DOHH2 (cell line): ENCODE results near the gene PHACTR2.

Experiments
- EZH2phosphoT487 ChIP-seq: fragments of 200-600 bp; sonication (generic); IDR thresholded peaks from 2 replicates; pipeline ENCODE4 v1.6.1; 2017; ENCODE audit warnings: borderline replicate concordance, mild to moderate bottlenecking, antibody characterized with exemption, low read length, moderate library complexity, mixed read lengths
- TF ChIP-seq, protein P1 (sequence below): fragments of 200-600 bp; sonication (generic); IDR thresholded peaks from one replicate; pipeline ENCODE4 v1.5.1; 2014; ENCODE audit warnings: antibody characterized with exemption, mild to moderate bottlenecking, low read depth, low read length; ENCODE audit not compliant: poor library complexity, severe bottlenecking

DNA sequence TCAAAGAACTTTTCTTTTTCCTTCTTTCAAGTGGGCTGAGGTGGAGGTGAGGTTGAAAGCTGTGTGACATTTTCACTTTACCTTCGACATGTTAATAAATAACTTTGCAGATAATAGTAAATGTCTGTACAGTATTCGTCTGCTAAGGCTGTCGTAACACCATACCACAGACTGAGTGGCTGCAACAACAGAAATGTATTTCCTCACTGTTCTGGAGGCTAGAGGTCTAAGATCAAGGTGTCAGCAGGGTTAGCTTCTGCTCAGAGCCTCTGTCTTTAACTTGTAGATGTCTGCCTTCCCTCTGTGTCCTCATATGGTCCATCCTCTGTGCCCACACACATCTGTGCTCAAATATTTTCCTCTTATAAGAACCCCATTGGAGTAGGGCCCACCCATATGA lies 14.9 kb downstream of the PHACTR2 start:
- TF ChIP-seq, protein P1, sequence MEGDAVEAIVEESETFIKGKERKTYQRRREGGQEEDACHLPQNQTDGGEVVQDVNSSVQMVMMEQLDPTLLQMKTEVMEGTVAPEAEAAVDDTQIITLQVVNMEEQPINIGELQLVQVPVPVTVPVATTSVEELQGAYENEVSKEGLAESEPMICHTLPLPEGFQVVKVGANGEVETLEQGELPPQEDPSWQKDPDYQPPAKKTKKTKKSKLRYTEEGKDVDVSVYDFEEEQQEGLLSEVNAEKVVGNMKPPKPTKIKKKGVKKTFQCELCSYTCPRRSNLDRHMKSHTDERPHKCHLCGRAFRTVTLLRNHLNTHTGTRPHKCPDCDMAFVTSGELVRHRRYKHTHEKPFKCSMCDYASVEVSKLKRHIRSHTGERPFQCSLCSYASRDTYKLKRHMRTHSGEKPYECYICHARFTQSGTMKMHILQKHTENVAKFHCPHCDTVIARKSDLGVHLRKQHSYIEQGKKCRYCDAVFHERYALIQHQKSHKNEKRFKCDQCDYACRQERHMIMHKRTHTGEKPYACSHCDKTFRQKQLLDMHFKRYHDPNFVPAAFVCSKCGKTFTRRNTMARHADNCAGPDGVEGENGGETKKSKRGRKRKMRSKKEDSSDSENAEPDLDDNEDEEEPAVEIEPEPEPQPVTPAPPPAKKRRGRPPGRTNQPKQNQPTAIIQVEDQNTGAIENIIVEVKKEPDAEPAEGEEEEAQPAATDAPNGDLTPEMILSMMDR, result no peak
- no peak for TF ChIP-seq EZH2phosphoT487
